Suprapubic skin (tissue), 4 donors: Measurements from ENCODE around the gene CMSS1. TPM values are rescaled to one million over a fixed set of nuclear protein-coding genes. Genes with fewer than 3 reads are reported as not detected.
A peak's percentile ranks its signal among the peaks of the same experiment; 100 is the strongest.

Source experiments
- DNase-seq, 2 donors: peaks; one replicate each; pipeline ENCODE4 v3.0.0-alpha.2; 2019; ENCODE audit warnings: low spot score in 2 of 2
- H3K27ac ChIP-seq: fragments of 200-600 bp; sonication (generic); one replicate; pipeline ENCODE4 v1.5.1; 2019
- H3K27me3 ChIP-seq: fragments of 200-600 bp; sonication (generic); one replicate; pipeline ENCODE4 v1.5.1; 2019
- H3K36me3 ChIP-seq: fragments of 200-600 bp; sonication (generic); one replicate; pipeline ENCODE4 v1.5.1; 2019
- H3K4me1 ChIP-seq: fragments of 200-600 bp; sonication (generic); one replicate; pipeline ENCODE4 v1.5.1; 2019
- H3K4me3 ChIP-seq: fragments of 200-600 bp; sonication (generic); one replicate; pipeline ENCODE4 v1.5.1; 2019; ENCODE audit warnings: mild to moderate bottlenecking
- H3K9me3 ChIP-seq: fragments of 200-600 bp; sonication (generic); one replicate; pipeline ENCODE4 v1.5.1; 2019
- EP300 ChIP-seq: sonication (generic); formaldehyde crosslinking; IDR thresholded peaks from one replicate; pipeline ENCODE4 v1.6.1; 2017; ENCODE audit warnings: antibody characterized with exemption
- POLR2A ChIP-seq, 2 donors: fragments of 450-650 bp; IDR thresholded peaks; one replicate each; pipeline ENCODE4 v1.6.1; 2017; ENCODE audit warnings: antibody characterized with exemption in 2 of 2, mild to moderate bottlenecking in 2 of 2, moderate library complexity in 2 of 2
- POLR2AphosphoS5 ChIP-seq, 3 donors: sonication (generic); formaldehyde crosslinking; IDR thresholded peaks; one replicate each; pipeline ENCODE4 v1.6.1; 2017; ENCODE audit warnings: antibody characterized with exemption in 3 of 3
- WGBS: methylation state at CpG from one replicate; pipeline ENCODE4 v1.1.5; 2018; 5-methylcytosine and 5-hydroxymethylcytosine counted together
- total RNA-seq, 4 donors: library from RNA; depleted of rRNA; stranded (reverse); fragments of >200 nt; gene quantifications; one replicate each; pipeline ENCODE4 v1.1.0, GENCODE V29; 2016
- TF ChIP-seq, protein P1 (sequence below), 2 donors: fragments of 200-600 bp in 1 of 2; fragments of 450-650 bp in 1 of 2; sonication (generic) in 1 of 2; IDR thresholded peaks; one replicate each; pipeline ENCODE4 v1.5.1; 2016 to 2019; ENCODE audit warnings: antibody characterized with exemption in 2 of 2, mild to moderate bottlenecking in 1 of 2, moderate library complexity in 1 of 2

CMSS1 gene
- total RNA-seq, 4 donors from 2014 or later, result 13.2 to 17.1 (median 13.5) TPM

DNA sequence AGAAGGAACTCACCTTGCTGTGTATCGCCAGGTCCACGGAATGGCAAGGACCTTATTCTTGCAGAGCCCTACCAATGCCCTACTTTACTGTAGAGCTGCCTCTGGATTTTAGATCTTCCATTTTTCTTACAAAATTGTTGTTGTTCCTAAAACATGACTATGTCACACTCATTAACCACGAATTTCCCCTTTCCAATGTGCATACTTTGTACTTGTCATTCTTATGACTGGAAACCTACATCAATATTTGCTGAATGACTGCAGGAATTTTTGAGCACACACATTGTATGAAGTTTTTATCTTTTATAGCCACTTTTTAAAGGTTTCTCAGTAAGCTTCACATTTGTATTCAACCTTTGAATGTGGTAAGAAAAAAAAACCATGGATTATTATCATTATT is 35.9 kb upstream of the CMSS1 start:
- H3K9me3 ChIP-seq, result no peaks in the 10 kb centered on the region
- H3K4me1 ChIP-seq, result no peaks in the 10 kb centered on the region
- no peak overlapping the region for H3K27ac ChIP-seq
- TF ChIP-seq, protein P1, sequence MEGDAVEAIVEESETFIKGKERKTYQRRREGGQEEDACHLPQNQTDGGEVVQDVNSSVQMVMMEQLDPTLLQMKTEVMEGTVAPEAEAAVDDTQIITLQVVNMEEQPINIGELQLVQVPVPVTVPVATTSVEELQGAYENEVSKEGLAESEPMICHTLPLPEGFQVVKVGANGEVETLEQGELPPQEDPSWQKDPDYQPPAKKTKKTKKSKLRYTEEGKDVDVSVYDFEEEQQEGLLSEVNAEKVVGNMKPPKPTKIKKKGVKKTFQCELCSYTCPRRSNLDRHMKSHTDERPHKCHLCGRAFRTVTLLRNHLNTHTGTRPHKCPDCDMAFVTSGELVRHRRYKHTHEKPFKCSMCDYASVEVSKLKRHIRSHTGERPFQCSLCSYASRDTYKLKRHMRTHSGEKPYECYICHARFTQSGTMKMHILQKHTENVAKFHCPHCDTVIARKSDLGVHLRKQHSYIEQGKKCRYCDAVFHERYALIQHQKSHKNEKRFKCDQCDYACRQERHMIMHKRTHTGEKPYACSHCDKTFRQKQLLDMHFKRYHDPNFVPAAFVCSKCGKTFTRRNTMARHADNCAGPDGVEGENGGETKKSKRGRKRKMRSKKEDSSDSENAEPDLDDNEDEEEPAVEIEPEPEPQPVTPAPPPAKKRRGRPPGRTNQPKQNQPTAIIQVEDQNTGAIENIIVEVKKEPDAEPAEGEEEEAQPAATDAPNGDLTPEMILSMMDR (IDR thresholded peaks at IDR 0.05), result no peak
- no peak for TF ChIP-seq POLR2A (IDR thresholded peaks at IDR 0.05)
- TF ChIP-seq EP300, result no peak
- no peak for TF ChIP-seq POLR2AphosphoS5 (IDR thresholded peaks at IDR 0.05)
- 88% methylated on average over 3 of the region's 3 CpGs for WGBS
- DNase-seq, result no peak
- no peak overlapping the region for H3K4me3 ChIP-seq
- no peaks in the 10 kb centered on the region for H3K27me3 ChIP-seq
- H3K36me3 ChIP-seq, result no peaks in the 10 kb centered on the region

DNA sequence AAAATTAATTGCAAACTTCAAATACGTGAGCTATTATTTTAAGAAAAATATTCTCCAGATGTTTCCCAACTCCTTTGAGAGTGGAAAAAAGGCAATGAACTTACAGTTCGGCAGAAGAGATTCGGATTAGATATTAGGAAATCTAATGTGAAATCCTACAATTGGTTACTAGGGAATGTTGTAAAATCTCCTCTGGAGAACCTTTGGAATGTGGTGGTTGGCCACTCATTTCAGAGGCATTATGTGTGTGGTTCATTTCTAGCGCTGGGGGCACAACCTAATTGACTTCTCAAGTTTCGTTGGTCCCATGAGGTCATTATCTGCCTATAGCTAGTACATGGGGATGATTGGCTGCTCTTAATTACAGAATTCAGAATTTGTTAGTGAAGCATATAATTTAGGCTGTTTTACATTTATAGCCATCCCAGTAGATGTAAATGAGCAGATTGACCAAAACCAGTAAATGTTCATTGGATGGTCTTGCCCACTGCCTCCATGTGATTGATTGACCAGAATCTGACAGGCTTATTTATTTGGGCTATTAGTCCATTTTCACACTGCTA is 34.6 kb upstream of the CMSS1 start:
- no peaks in the 10 kb centered on the region for H3K4me1 ChIP-seq
- H3K4me3 ChIP-seq, result no peak overlapping the region
- no peaks in the 10 kb centered on the region for H3K27me3 ChIP-seq
- WGBS, result 51% methylated on average over 5 of the region's 5 CpGs
- TF ChIP-seq EP300 (no peak), POLR2A (IDR thresholded peaks at IDR 0.05) (no peak), POLR2AphosphoS5 (IDR thresholded peaks at IDR 0.05) (no peak)
- TF ChIP-seq, protein P1 (IDR thresholded peaks at IDR 0.05), result no peak
- H3K36me3 ChIP-seq, result no peaks in the 10 kb centered on the region
- H3K9me3 ChIP-seq, result no peaks in the 10 kb centered on the region
- no peak overlapping the region for H3K27ac ChIP-seq
- no peak for DNase-seq

DNA sequence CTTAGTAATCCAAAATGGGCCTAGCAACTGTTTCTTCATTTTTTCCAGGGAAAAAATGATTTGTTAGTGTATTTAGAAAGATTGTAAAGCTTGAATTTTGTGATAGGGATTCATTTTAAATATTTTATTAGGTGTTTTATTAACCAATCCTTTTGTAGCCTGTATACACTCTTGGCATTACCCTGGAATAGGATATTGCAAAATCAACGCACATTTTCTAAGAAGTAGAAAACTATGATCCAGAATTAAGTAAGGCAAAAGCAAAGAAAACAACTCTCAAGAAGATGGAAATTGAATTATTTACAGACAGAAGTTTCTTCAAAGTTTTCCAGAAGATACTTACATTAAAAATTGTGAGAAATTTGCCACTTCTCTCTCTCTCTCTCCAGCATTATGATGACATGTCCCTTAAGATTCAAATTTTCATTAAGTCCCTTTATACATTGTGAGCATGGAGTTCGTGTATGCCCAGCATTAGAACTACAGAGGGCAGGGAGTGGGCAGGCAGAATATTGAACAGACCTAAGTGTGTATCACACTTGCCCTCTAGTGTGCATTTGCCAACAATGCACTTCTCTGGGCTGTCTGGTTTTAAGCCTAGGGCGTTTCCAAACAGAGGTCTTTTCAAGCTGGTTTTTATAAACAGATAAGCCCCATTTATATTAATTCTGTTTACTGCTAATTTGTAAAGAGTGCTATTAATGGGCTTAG is 28.5 kb upstream of the CMSS1 start:
- no peak for TF ChIP-seq POLR2AphosphoS5 (IDR thresholded peaks at IDR 0.05)
- TF ChIP-seq EP300, result no peak
- TF ChIP-seq, protein P1 (IDR thresholded peaks at IDR 0.05), result peak in 1 of 2 donors; percentile 35
- TF ChIP-seq POLR2A (IDR thresholded peaks at IDR 0.05), result no peak
- Histone ChIP-seq H3K27me3 (no peaks in the 10 kb centered on the region), H3K36me3 (no peaks in the 10 kb centered on the region), H3K9me3 (no peaks in the 10 kb centered on the region), H3K4me1 (no peaks in the 10 kb centered on the region), H3K4me3 (no peak overlapping the region), H3K27ac (no peak overlapping the region)
- 22% methylated on average over 3 of the region's 3 CpGs for WGBS
- DNase-seq, result no peak

DNA sequence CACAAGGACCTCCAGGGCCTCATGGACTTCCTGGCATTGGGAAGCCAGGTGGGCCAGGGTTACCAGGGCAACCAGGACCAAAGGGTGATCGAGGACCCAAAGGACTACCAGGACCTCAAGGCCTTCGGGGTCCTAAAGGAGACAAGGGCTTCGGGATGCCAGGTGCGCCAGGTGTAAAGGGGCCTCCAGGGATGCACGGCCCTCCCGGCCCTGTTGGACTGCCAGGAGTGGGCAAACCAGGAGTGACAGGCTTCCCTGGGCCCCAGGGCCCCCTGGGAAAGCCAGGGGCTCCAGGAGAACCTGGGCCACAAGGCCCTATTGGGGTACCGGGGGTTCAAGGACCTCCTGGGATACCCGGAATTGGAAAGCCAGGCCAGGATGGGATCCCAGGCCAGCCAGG is 23.2 kb upstream of the CMSS1 start:
- Histone ChIP-seq H3K27ac (no peak overlapping the region), H3K9me3 (no peaks in the 10 kb centered on the region), H3K4me1 (no peaks in the 10 kb centered on the region), H3K36me3 (no peaks in the 10 kb centered on the region), H3K27me3 (no peaks in the 10 kb centered on the region), H3K4me3 (no peak overlapping the region)
- TF ChIP-seq POLR2AphosphoS5 (IDR thresholded peaks at IDR 0.05) (no peak), EP300 (no peak), POLR2A (IDR thresholded peaks at IDR 0.05) (no peak)
- TF ChIP-seq, protein P1 (IDR thresholded peaks at IDR 0.05), result no peak
- 93% methylated on average over 8 of the region's 8 CpGs for WGBS
- DNase-seq, result no peak

DNA sequence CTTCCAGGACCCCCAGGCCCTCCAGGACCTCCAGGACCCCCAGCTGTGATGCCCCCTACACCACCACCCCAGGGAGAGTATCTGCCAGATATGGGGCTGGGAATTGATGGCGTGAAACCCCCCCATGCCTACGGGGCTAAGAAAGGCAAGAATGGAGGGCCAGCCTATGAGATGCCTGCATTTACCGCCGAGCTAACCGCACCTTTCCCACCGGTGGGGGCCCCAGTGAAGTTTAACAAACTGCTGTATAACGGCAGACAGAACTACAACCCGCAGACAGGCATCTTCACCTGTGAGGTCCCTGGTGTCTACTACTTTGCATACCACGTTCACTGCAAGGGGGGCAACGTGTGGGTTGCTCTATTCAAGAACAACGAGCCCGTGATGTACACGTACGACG is 22.1 kb upstream of the CMSS1 start:
- no peak overlapping the region for H3K4me3 ChIP-seq
- no peaks in the 10 kb centered on the region for H3K4me1 ChIP-seq
- no peaks in the 10 kb centered on the region for H3K9me3 ChIP-seq
- WGBS, result 93% methylated on average over 14 of the region's 15 CpGs
- no peak for DNase-seq
- TF ChIP-seq EP300, result no peak
- TF ChIP-seq POLR2A (IDR thresholded peaks at IDR 0.05), result no peak
- TF ChIP-seq, protein P1 (IDR thresholded peaks at IDR 0.05), result no peak
- TF ChIP-seq POLR2AphosphoS5 (IDR thresholded peaks at IDR 0.05), result no peak
- H3K36me3 ChIP-seq, result no peaks in the 10 kb centered on the region
- H3K27me3 ChIP-seq, result no peaks in the 10 kb centered on the region
- H3K27ac ChIP-seq, result no peak overlapping the region
